HEK293 (cell line): ENCODE data around the gene ZNF292.

ENCODE experiments used
- CTCF ChIA-PET: fragments of 350-600 bp; formaldehyde crosslinking; extraction: SDS; loops from one replicate; lab custom pipeline; 2021; ENCODE audit warnings: antibody characterized with exemption; lab: Yijun Ruan, JAX
- POLR2A ChIA-PET: fragments of 300-600 bp; formaldehyde crosslinking; extraction: SDS; loops from one replicate; lab custom pipeline; 2020; ENCODE audit warnings: antibody characterized with exemption, inconsistent platforms; lab: Yijun Ruan, JAX
- H3K27ac ChIP-seq: fragments of 200-500 bp; sonication (Bioruptor generic); 2 replicates; pipeline ENCODE4 v1.5.1; 2014; ENCODE audit warnings: low read depth, low read length, control low read depth, inconsistent platforms; ENCODE audit errors: extremely low read depth
- H3K36me3 ChIP-seq, 2 experiments: fragments of 200-500 bp in 1 of 2; sonication (Bioruptor generic) in 1 of 2; 1 replicate in 1 of 2; 2 replicates in 1 of 2; pipeline ENCODE4 v1.5.1; 2014 to 2017; ENCODE audit warnings: inconsistent platforms in 2 of 2, low read length in 2 of 2; ENCODE audit not compliant: control insufficient read depth in 2 of 2, insufficient read depth in 1 of 2
- H3K4me1 ChIP-seq: fragments of 200-500 bp; sonication (Bioruptor generic); 2 replicates; pipeline ENCODE4 v1.5.1; 2014; ENCODE audit warnings: mild to moderate bottlenecking, low read length, inconsistent platforms; ENCODE audit not compliant: control insufficient read depth, insufficient read depth
- H3K4me3 ChIP-seq: 2 replicates; pipeline ENCODE4 v1.5.1; 2011; ENCODE audit warnings: low read depth, mild to moderate bottlenecking, control low read depth, low read length, moderate library complexity
- H3K9me3 ChIP-seq: fragments of 200-500 bp; sonication (Bioruptor generic); 2 replicates; pipeline ENCODE4 v1.5.1; 2014; ENCODE audit warnings: low read depth, low read length, inconsistent platforms; ENCODE audit not compliant: control insufficient read depth, insufficient read depth
- GLIS1 ChIP-seq: fragments of 450-650 bp; formaldehyde crosslinking; IDR thresholded peaks from 2 replicates; pipeline ENCODE4 v1.5.1; 2016; ENCODE audit warnings: missing biosample characterization, missing genetic modification characterization
- HIC1 ChIP-seq: fragments of 450-650 bp; formaldehyde crosslinking; IDR thresholded peaks from 2 replicates; pipeline ENCODE4 v1.5.1; 2016; ENCODE audit warnings: missing biosample characterization, missing genetic modification characterization
- KLF7 ChIP-seq: fragments of 450-650 bp; formaldehyde crosslinking; IDR thresholded peaks from 2 replicates; pipeline ENCODE4 v1.5.1; 2016; ENCODE audit warnings: missing biosample characterization, missing genetic modification characterization, borderline replicate concordance
- RBAK ChIP-seq: fragments of 450-650 bp; formaldehyde crosslinking; IDR thresholded peaks from 2 replicates; pipeline ENCODE4 v1.5.1; 2016; ENCODE audit warnings: missing biosample characterization, missing genetic modification characterization
- ZBTB1 ChIP-seq: fragments of 450-650 bp; formaldehyde crosslinking; IDR thresholded peaks from 2 replicates; pipeline ENCODE4 v1.5.1; 2016; ENCODE audit warnings: missing biosample characterization, missing genetic modification characterization
- ZBTB20 ChIP-seq: fragments of 450-650 bp; formaldehyde crosslinking; IDR thresholded peaks from 2 replicates; pipeline ENCODE4 v1.5.1; 2016; ENCODE audit warnings: missing biosample characterization, missing genetic modification characterization
- ZBTB8A ChIP-seq: fragments of 450-650 bp; formaldehyde crosslinking; IDR thresholded peaks from 2 replicates; pipeline ENCODE4 v1.5.1; 2016; ENCODE audit warnings: missing biosample characterization, missing genetic modification characterization
- ZIC2 ChIP-seq: fragments of 450-650 bp; formaldehyde crosslinking; IDR thresholded peaks from 2 replicates; pipeline ENCODE4 v1.5.1; 2016; ENCODE audit warnings: missing biosample characterization, missing genetic modification characterization
- ZNF112 ChIP-seq: fragments of 450-650 bp; formaldehyde crosslinking; IDR thresholded peaks from 2 replicates; pipeline ENCODE4 v1.5.0; 2017; ENCODE audit warnings: missing biosample characterization, missing genetic modification characterization
- ZNF157 ChIP-seq: fragments of 450-650 bp; formaldehyde crosslinking; IDR thresholded peaks from 2 replicates; pipeline ENCODE4 v1.5.1; 2016; ENCODE audit warnings: missing biosample characterization, missing genetic modification characterization
- ZNF354C ChIP-seq: fragments of 450-650 bp; formaldehyde crosslinking; IDR thresholded peaks from 2 replicates; pipeline ENCODE4 v1.5.1; 2016; ENCODE audit warnings: missing biosample characterization, missing genetic modification characterization, low read depth, borderline replicate concordance
- ZNF423 ChIP-seq: fragments of 450-650 bp; formaldehyde crosslinking; IDR thresholded peaks from 2 replicates; pipeline ENCODE4 v1.5.1; 2016; ENCODE audit warnings: missing biosample characterization, missing genetic modification characterization
- ZNF473 ChIP-seq: fragments of 450-650 bp; formaldehyde crosslinking; IDR thresholded peaks from 2 replicates; pipeline ENCODE4 v1.5.1; 2017; ENCODE audit warnings: missing biosample characterization, missing genetic modification characterization
- ZNF530 ChIP-seq: fragments of 450-650 bp; formaldehyde crosslinking; IDR thresholded peaks from 2 replicates; pipeline ENCODE4 v1.5.1; 2016; ENCODE audit warnings: low read depth, missing biosample characterization, missing genetic modification characterization
- ZNF560 ChIP-seq: fragments of 450-650 bp; formaldehyde crosslinking; IDR thresholded peaks from 2 replicates; pipeline ENCODE4 v1.5.1; 2017; ENCODE audit warnings: missing biosample characterization, missing genetic modification characterization, borderline replicate concordance
- ZNF610 ChIP-seq: fragments of 450-650 bp; formaldehyde crosslinking; IDR thresholded peaks from 2 replicates; pipeline ENCODE4 v1.5.1; 2016; ENCODE audit warnings: missing biosample characterization, missing genetic modification characterization, borderline replicate concordance
- ZNF76 ChIP-seq: fragments of 450-650 bp; formaldehyde crosslinking; IDR thresholded peaks from 2 replicates; pipeline ENCODE4; 2016; ENCODE audit warnings: low read depth, missing biosample characterization, missing genetic modification characterization, borderline replicate concordance
- ZNF791 ChIP-seq: fragments of 450-650 bp; formaldehyde crosslinking; IDR thresholded peaks from 2 replicates; pipeline ENCODE4 v1.5.1; 2016; ENCODE audit warnings: missing biosample characterization, missing genetic modification characterization
- ZSCAN16 ChIP-seq: fragments of 450-650 bp; formaldehyde crosslinking; IDR thresholded peaks from 2 replicates; pipeline ENCODE4 v1.5.1; 2016; ENCODE audit warnings: missing biosample characterization, missing genetic modification characterization
- ZSCAN30 ChIP-seq: fragments of 450-650 bp; IDR thresholded peaks from 2 replicates; pipeline ENCODE4 v1.5.1; 2018; ENCODE audit warnings: missing biosample characterization, mild to moderate bottlenecking, missing genetic modification characterization, moderate library complexity
- TF ChIP-seq, protein P1 (sequence below): fragments of 450-650 bp; formaldehyde crosslinking; IDR thresholded peaks from 2 replicates; pipeline ENCODE4 v1.5.1; 2016; ENCODE audit warnings: missing biosample characterization, missing genetic modification characterization

ZNF292 gene

DNA sequence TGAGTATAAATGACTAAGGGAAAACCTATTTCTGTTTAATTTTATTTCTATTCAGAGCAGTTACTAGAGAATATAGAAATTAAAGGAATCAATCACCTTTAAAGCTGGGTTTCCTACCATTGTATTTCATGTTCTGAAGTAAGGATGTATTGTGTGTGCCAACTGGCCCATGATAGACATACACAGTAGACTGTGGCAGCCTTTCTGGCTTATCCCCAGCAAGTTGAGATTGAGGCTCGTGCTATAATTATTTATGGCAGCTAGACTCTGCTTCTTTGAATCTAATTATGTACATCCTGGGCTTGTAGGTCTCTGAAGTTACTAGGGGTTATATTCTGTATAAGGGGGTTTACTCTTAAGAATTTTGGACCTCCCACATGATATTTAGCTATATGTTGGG lies 44.4 kb downstream of the ZNF292 start:
- Histone ChIP-seq H3K27ac (no peak overlapping the region), H3K4me3 (no peak overlapping the region), H3K36me3 (no peaks in the 10 kb centered on the region), H3K9me3 (no peaks in the 10 kb centered on the region), H3K4me1 (no peaks in the 10 kb centered on the region)
- POLR2A ChIA-PET = no interaction called here
- TF ChIP-seq ZBTB8A (tag by site-specific recombination) (no peak), ZSCAN30 (tag by site-specific recombination) (no peak), ZNF560 (no peak), ZNF791 (tag by site-specific recombination) (no peak), ZNF473 (tag by site-specific recombination) (no peak), ZNF112 (tag by site-specific recombination) (no peak), ZIC2 (tag by site-specific recombination) (no peak), ZNF157 (tag by site-specific recombination) (no peak), HIC1 (no peak), ZNF423 (tag by site-specific recombination) (no peak), ZNF610 (tag by site-specific recombination) (no peak), KLF7 (no peak), GLIS1 (tag by site-specific recombination) (no peak), ZBTB1 (no peak), ZNF354C (tag by site-specific recombination) (no peak), ZNF76 (tag by site-specific recombination) (no peak), ZNF530 (tag by site-specific recombination) (no peak), ZSCAN16 (no peak)
- CTCF ChIA-PET = no interaction called here

DNA sequence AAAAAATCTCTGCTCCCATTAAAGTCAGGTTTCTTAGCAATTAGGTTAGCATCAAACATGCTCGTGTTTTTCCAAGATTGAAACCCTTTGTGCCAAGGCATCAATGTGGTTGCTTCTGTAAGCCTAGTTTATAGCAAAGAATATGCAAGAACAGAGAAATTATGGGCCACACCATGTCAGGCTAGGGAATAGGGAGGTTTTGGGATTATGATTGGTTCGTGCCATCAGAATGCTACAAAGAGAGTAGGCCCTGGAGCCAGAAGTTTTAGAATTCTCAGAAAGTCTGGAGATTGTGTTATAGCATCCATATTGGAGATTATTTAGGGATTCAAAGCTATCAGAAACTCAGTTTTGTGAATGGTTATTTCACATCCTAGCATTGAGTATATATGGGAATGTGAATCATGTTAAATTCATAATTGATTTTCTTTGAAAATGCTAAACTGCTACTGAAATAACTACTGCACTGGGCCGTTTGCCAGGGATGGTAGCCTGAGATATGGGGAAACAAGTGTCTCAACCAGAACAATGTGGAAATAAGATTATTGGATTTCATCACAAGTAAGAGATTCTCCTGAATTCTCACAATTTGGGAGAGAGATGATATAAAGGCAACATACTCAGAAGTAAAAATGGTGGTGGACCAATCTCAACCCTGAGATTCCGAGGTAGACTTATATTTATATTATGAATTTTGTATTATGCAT lies 45.3 kb downstream of the ZNF292 start:
- TF ChIP-seq ZBTB20 (tag by site-specific recombination) (no peak), RBAK (tag by site-specific recombination) (no peak)
- TF ChIP-seq, protein P1, sequence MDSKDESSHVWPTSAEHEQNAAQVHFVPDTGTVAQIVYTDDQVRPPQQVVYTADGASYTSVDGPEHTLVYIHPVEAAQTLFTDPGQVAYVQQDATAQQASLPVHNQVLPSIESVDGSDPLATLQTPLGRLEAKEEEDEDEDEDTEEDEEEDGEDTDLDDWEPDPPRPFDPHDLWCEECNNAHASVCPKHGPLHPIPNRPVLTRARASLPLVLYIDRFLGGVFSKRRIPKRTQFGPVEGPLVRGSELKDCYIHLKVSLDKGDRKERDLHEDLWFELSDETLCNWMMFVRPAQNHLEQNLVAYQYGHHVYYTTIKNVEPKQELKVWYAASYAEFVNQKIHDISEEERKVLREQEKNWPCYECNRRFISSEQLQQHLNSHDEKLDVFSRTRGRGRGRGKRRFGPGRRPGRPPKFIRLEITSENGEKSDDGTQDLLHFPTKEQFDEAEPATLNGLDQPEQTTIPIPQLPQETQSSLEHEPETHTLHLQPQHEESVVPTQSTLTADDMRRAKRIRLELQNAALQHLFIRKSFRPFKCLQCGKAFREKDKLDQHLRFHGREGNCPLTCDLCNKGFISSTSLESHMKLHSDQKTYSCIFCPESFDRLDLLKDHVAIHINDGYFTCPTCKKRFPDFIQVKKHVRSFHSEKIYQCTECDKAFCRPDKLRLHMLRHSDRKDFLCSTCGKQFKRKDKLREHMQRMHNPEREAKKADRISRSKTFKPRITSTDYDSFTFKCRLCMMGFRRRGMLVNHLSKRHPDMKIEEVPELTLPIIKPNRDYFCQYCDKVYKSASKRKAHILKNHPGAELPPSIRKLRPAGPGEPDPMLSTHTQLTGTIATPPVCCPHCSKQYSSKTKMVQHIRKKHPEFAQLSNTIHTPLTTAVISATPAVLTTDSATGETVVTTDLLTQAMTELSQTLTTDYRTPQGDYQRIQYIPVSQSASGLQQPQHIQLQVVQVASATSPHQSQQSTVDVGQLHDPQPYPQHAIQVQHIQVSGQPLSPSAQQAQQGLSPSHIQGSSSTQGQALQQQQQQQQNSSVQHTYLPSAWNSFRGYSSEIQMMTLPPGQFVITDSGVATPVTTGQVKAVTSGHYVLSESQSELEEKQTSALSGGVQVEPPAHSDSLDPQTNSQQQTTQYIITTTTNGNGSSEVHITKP (tag by site-specific recombination) = peak; percentile 67
- Histone ChIP-seq H3K27ac (no peak overlapping the region), H3K9me3 (no peaks in the 10 kb centered on the region), H3K4me1 (no peaks in the 10 kb centered on the region), H3K4me3 (no peak overlapping the region), H3K36me3 (no peaks in the 10 kb centered on the region)
- ChIA-PET CTCF (no interaction called here), POLR2A (no interaction called here)
